CD8-positive, alpha-beta memory T cell (primary cell): ENCODE results near the gene USP17L30. TPM values are rescaled to one million over a fixed set of nuclear protein-coding genes. Genes with fewer than 3 reads are reported as not detected.
"Not testable (repeated sequence)": the region's sequence is repeated elsewhere in the genome, so short reads cannot be mapped to it uniquely, and the experiment has no call there.

Experiments used
- CTCF ChIA-PET: fragments of 350-600 bp; sonication (Branson Sonifier 250); formaldehyde crosslinking; loops from one replicate; lab custom pipeline; 2021; ENCODE audit warnings: antibody characterized with exemption; lab: Charles Lee
- POLR2A ChIA-PET: fragments of 350-600 bp; sonication (Branson Sonifier 250); formaldehyde crosslinking; loops from one replicate; lab custom pipeline; 2021; ENCODE audit warnings: antibody characterized with exemption; lab: Charles Lee
- DNase-seq, 5 donors: peaks; one replicate each; pipeline versions ENCODE4 v3.0.0 to v3.0.0-alpha.2; 2020 to 2022; ENCODE audit warnings: mixed read lengths in 1 of 5
- H3K27ac ChIP-seq: one replicate; pipeline ENCODE4 v1.7.0; 2013; ENCODE audit warnings: low read depth, mild to moderate bottlenecking, low read length, moderate library complexity
- H3K27me3 ChIP-seq: 2 replicates; pipeline ENCODE4 v1.7.0; 2013; ENCODE audit warnings: low read length, mild to moderate bottlenecking; ENCODE audit not compliant: insufficient read depth, poor library complexity, severe bottlenecking
- H3K36me3 ChIP-seq: 2 replicates; pipeline ENCODE4 v1.7.0; 2013; ENCODE audit warnings: mild to moderate bottlenecking, low read length, moderate library complexity; ENCODE audit not compliant: insufficient read depth
- H3K4me1 ChIP-seq: 2 replicates; pipeline ENCODE4 v1.7.0; 2013; ENCODE audit warnings: mild to moderate bottlenecking, low read length, moderate library complexity; ENCODE audit not compliant: insufficient read depth
- H3K4me3 ChIP-seq: 2 replicates; pipeline ENCODE4 v1.7.0; 2013; ENCODE audit warnings: mild to moderate bottlenecking, low read length
- H3K9me3 ChIP-seq: 2 replicates; pipeline ENCODE4 v1.7.0; 2013; ENCODE audit warnings: mild to moderate bottlenecking, low read length
- H3K27ac Mint-ChIP-seq, 8 donors: one replicate each; pipeline ENCODE4 v1.8.0; 2020 to 2021; ENCODE audit warnings: mixed read lengths in 8 of 8, mild to moderate bottlenecking in 6 of 8, inconsistent platforms in 3 of 8, moderate library complexity in 3 of 8
- H3K27me3 Mint-ChIP-seq, 2 donors: one replicate each; pipeline ENCODE4 v1.8.0; 2020 to 2021; ENCODE audit warnings: mixed read lengths in 2 of 2, mild to moderate bottlenecking in 1 of 2, moderate library complexity in 1 of 2
- H3K36me3 Mint-ChIP-seq, 3 donors: one replicate each; pipeline ENCODE4 v1.8.0; 2020 to 2021; ENCODE audit warnings: mixed read lengths in 3 of 3, inconsistent platforms in 1 of 3, mild to moderate bottlenecking in 1 of 3
- H3K4me1 Mint-ChIP-seq, 3 donors: one replicate each; pipeline ENCODE4 v1.8.0; 2020 to 2021; ENCODE audit warnings: mixed read lengths in 3 of 3, inconsistent platforms in 1 of 3, mild to moderate bottlenecking in 1 of 3
- H3K4me3 Mint-ChIP-seq, 7 donors: one replicate each; pipeline ENCODE4 v1.8.0; 2020 to 2021; ENCODE audit warnings: mixed read lengths in 7 of 7, mild to moderate bottlenecking in 6 of 7, moderate library complexity in 4 of 7, inconsistent platforms in 2 of 7
- H3K9me3 Mint-ChIP-seq, 5 donors: one replicate each; pipeline ENCODE4 v1.8.0; 2020 to 2022; ENCODE audit warnings: mixed read lengths in 5 of 5, mild to moderate bottlenecking in 3 of 5, moderate library complexity in 2 of 5, inconsistent platforms in 1 of 5
- polyA plus RNA-seq: library from polyadenylated mRNA; unstranded; fragments of 300-500 nt; fragmentation: Illumina TruSeq; gene quantifications from one replicate; pipeline ENCODE4 v1.2.3, GENCODE V29; 2021
- total RNA-seq, 2 experiments: library from RNA; stranded (reverse); gene quantifications; one replicate each; pipeline ENCODE4 v1.2.3, GENCODE V29; 2021

The USP17L30 gene
- total and polyA plus RNA-seq, 3 experiments from 2014 or later: not detected

GRCh38 chr4:9350866-9351265, 12.1 kb upstream of the USP17L30 start:
- H3K36me3 ChIP-seq, CTCF ChIA-PET, H3K9me3 Mint-ChIP-seq, H3K4me3 Mint-ChIP-seq, H3K4me1 ChIP-seq, H3K27ac Mint-ChIP-seq, H3K4me3 ChIP-seq, H3K27me3 ChIP-seq, H3K27ac ChIP-seq, DNase-seq, POLR2A ChIA-PET, H3K27me3 Mint-ChIP-seq, H3K36me3 Mint-ChIP-seq, H3K4me1 Mint-ChIP-seq, H3K9me3 ChIP-seq: not testable (repeated sequence)

- DNase-seq, H3K9me3 ChIP-seq, POLR2A ChIA-PET, H3K4me1 ChIP-seq, H3K4me3 Mint-ChIP-seq, H3K36me3 ChIP-seq, H3K27ac ChIP-seq, H3K9me3 Mint-ChIP-seq, H3K27ac Mint-ChIP-seq, H3K36me3 Mint-ChIP-seq, CTCF ChIA-PET, H3K4me1 Mint-ChIP-seq, H3K27me3 Mint-ChIP-seq, H3K4me3 ChIP-seq, H3K27me3 ChIP-seq: not testable (repeated sequence)
These were observed 9.6 kb upstream of the USP17L30 start, which contains the start of gene USP17L29 for GRCh38 chr4:9353338-9353737. USP17L29 (plus strand) TSS chr4:9353638; CDS start chr4:9353638, 0 bp downstream.

- H3K4me1 Mint-ChIP-seq, H3K4me3 Mint-ChIP-seq, H3K27ac ChIP-seq, H3K27me3 Mint-ChIP-seq, H3K9me3 ChIP-seq, CTCF ChIA-PET, H3K36me3 Mint-ChIP-seq, H3K36me3 ChIP-seq, H3K4me3 ChIP-seq, H3K27ac Mint-ChIP-seq, H3K4me1 ChIP-seq, POLR2A ChIA-PET, H3K27me3 ChIP-seq, DNase-seq, H3K9me3 Mint-ChIP-seq: not testable (repeated sequence)
These were observed 17.0 kb downstream of the USP17L30 start for GRCh38 chr4:9379881-9380280.

- H3K9me3 ChIP-seq, H3K36me3 Mint-ChIP-seq, H3K27ac ChIP-seq, H3K27me3 ChIP-seq, H3K27ac Mint-ChIP-seq, H3K4me3 ChIP-seq, H3K36me3 ChIP-seq, H3K27me3 Mint-ChIP-seq, POLR2A ChIA-PET, H3K4me1 ChIP-seq, CTCF ChIA-PET, H3K4me1 Mint-ChIP-seq, H3K9me3 Mint-ChIP-seq: not testable (repeated sequence)
- peak in 4 of 5 donors; percentile 19 to 63 (median 28) for DNase-seq
- H3K4me3 Mint-ChIP-seq: peak overlapping the region in 3 of 7 donors; percentile 3 to 46 (median 31)
These were observed 18.1 kb downstream of the USP17L30 start for GRCh38 chr4:9381012-9381534.

GRCh38 chr4:9384126-9384525, 21.2 kb downstream of the USP17L30 start:
- Histone ChIP-seq H3K27me3 (no peaks in the 10 kb centered on the region), H3K4me3 (no peak overlapping the region), H3K27ac (no peak overlapping the region), H3K36me3 (no peaks in the 10 kb centered on the region), H3K9me3 (no peaks in the 10 kb centered on the region), H3K4me1 (no peaks in the 10 kb centered on the region)
- Mint-ChIP-seq H3K4me1 (peaks cover 0 to 3% (median 0%) of the 10 kb centered on the region in 3 donors), H3K36me3 (no peaks in the 10 kb centered on the region), H3K27me3 (peaks cover 0 to 3% of the 10 kb centered on the region in 2 donors), H3K27ac (no peak overlapping the region), H3K9me3 (peaks cover 0 to 2% (median 0%) of the 10 kb centered on the region in 5 donors), H3K4me3 (no peak overlapping the region)
- DNase-seq: no peak
- CTCF ChIA-PET: no interaction called here
- POLR2A ChIA-PET: no interaction called here

GRCh38 chr4:9389001-9389400, 26.1 kb downstream of the USP17L30 start:
- DNase-seq, POLR2A ChIA-PET, H3K36me3 Mint-ChIP-seq, CTCF ChIA-PET, H3K27ac ChIP-seq, H3K27me3 Mint-ChIP-seq, H3K4me3 Mint-ChIP-seq, H3K9me3 ChIP-seq, H3K4me3 ChIP-seq, H3K9me3 Mint-ChIP-seq, H3K27ac Mint-ChIP-seq, H3K4me1 Mint-ChIP-seq, H3K4me1 ChIP-seq, H3K27me3 ChIP-seq, H3K36me3 ChIP-seq: not testable (repeated sequence)

GRCh38 chr4:9405774-9406173, 42.8 kb downstream of the USP17L30 start:
- H3K4me1 ChIP-seq, H3K27me3 ChIP-seq, H3K36me3 Mint-ChIP-seq, H3K4me1 Mint-ChIP-seq, H3K4me3 ChIP-seq, H3K9me3 ChIP-seq, H3K4me3 Mint-ChIP-seq, H3K36me3 ChIP-seq, CTCF ChIA-PET, H3K27ac Mint-ChIP-seq, POLR2A ChIA-PET, H3K9me3 Mint-ChIP-seq, H3K27ac ChIP-seq, DNase-seq, H3K27me3 Mint-ChIP-seq: not testable (repeated sequence)

- H3K4me1 ChIP-seq, H3K4me3 ChIP-seq, H3K9me3 ChIP-seq, POLR2A ChIA-PET, H3K27me3 Mint-ChIP-seq, H3K27ac ChIP-seq, H3K36me3 Mint-ChIP-seq, CTCF ChIA-PET, H3K4me1 Mint-ChIP-seq, H3K36me3 ChIP-seq, H3K27me3 ChIP-seq, H3K9me3 Mint-ChIP-seq, DNase-seq, H3K4me3 Mint-ChIP-seq: not testable (repeated sequence)
- H3K27ac Mint-ChIP-seq: peak overlapping the region in 1 of 8 donors; percentile 36
These were observed 43.6 kb downstream of the USP17L30 start for GRCh38 chr4:9406491-9406890.

- Mint-ChIP-seq H3K4me3 (no peak overlapping the region), H3K4me1 (no peaks in the 10 kb centered on the region), H3K27me3 (peaks cover 0 to 4% of the 10 kb centered on the region in 2 donors), H3K27ac (no peak overlapping the region), H3K36me3 (no peaks in the 10 kb centered on the region), H3K9me3 (peaks cover 2 to 14% (median 4%) of the 10 kb centered on the region in 5 donors)
- no peaks in the 10 kb centered on the region for H3K36me3 ChIP-seq
- H3K4me1 ChIP-seq: no peaks in the 10 kb centered on the region
- H3K4me3 ChIP-seq: no peak overlapping the region
- POLR2A ChIA-PET: no interaction called here
- no peaks in the 10 kb centered on the region for H3K9me3 ChIP-seq
- CTCF ChIA-PET: no interaction called here
- H3K27ac ChIP-seq: no peak overlapping the region
- DNase-seq: no peak
- no peaks in the 10 kb centered on the region for H3K27me3 ChIP-seq
These were observed 46.9 kb downstream of the USP17L30 start for GRCh38 chr4:9409793-9410192.
